Breast epithelium (tissue), 4 donors: Measurements from ENCODE around the gene THEMIS2. TPM values are rescaled to one million over a fixed set of nuclear protein-coding genes. Genes with fewer than 3 reads are reported as not detected.
A peak's percentile ranks its signal among the peaks of the same experiment; 100 is the strongest.

Source experiments
- DNase-seq, 2 donors: peaks; one replicate each; pipeline ENCODE4 v3.0.0-alpha.2; 2019; ENCODE audit warnings: low spot score in 2 of 2
- H3K27ac ChIP-seq, 2 donors: fragments of 200-600 bp; sonication (generic) in 1 of 2; one replicate each; pipeline ENCODE4 v1.5.1; 2016 to 2019; ENCODE audit warnings: mild to moderate bottlenecking in 1 of 2
- H3K27me3 ChIP-seq, 2 donors: fragments of 200-600 bp; sonication (generic) in 1 of 2; one replicate each; pipeline versions ENCODE4 v1.5.1 to v1.6.0; 2017 to 2019; ENCODE audit warnings: control low read depth in 1 of 2, mild to moderate bottlenecking in 1 of 2
- H3K36me3 ChIP-seq: fragments of 200-600 bp; one replicate; pipeline ENCODE4 v1.5.1; 2019
- H3K4me1 ChIP-seq, 2 donors: fragments of 200-600 bp; sonication (generic); one replicate each; pipeline ENCODE4 v1.5.1; 2016 to 2019; ENCODE audit warnings: control low read depth in 1 of 2
- H3K4me3 ChIP-seq, 3 donors: fragments of 200-600 bp; sonication (generic); 1 replicate in 2 of 3; 2 replicates in 1 of 3; pipeline ENCODE4 v1.5.1; 2016 to 2019; ENCODE audit warnings: mild to moderate bottlenecking in 3 of 3, moderate library complexity in 2 of 3
- H3K9me3 ChIP-seq, 2 donors: fragments of 200-600 bp; sonication (generic) in 1 of 2; one replicate each; pipeline ENCODE4 v1.5.1; 2016 to 2019; ENCODE audit warnings: control low read depth in 1 of 2
- POLR2A ChIP-seq: fragments of 450-650 bp; IDR thresholded peaks from one replicate; pipeline ENCODE4 v1.6.1; 2016; ENCODE audit warnings: antibody characterized with exemption, mild to moderate bottlenecking, moderate library complexity
- POLR2AphosphoS5 ChIP-seq, 3 donors: sonication (generic); formaldehyde crosslinking; IDR thresholded peaks; one replicate each; pipeline ENCODE4 v1.6.1; 2017; ENCODE audit warnings: antibody characterized with exemption in 3 of 3
- intact Hi-C: fragments of 100-400 bp; cut with DNase I; formaldehyde crosslinking; loops from one replicate; pipeline ENCODE4 v1.15.1; 2023; ENCODE audit warnings: low total_unique reads
- total RNA-seq, 3 donors: library from RNA; depleted of rRNA; stranded (reverse); fragments of >200 nt; gene quantifications; one replicate each; pipeline ENCODE4 v1.1.0, GENCODE V29; 2016
- TF ChIP-seq, protein P1 (sequence below), 3 donors: fragments of 450-650 bp; IDR thresholded peaks; one replicate each; pipeline ENCODE4 v1.5.1; 2016 to 2017; ENCODE audit warnings: antibody characterized with exemption in 3 of 3, mild to moderate bottlenecking in 3 of 3, moderate library complexity in 3 of 3

Gene THEMIS2
- total RNA-seq, 3 donors from 2014 or later, result 22.0 to 52.0 (median 25.6) TPM

DNA sequence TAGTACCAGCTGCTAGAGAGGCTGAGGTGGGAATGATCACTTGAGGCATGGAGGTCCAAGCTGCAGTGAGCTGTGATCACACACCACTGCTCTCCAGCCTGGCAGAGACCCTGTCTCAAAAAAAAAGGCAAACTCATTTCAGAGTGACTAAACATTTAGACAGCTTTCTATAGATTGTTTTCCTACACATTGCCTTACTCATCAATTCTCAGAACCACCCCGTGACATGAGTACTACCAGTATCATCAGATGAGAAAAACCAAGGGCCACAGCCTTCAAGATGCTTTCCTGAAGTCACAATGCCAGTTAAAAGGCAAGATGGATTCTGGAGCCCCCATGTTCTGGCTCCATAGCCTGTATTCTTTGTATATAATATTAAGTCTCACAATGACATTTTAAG is 40.1 kb downstream of the THEMIS2 start:
- H3K9me3 ChIP-seq, result peaks cover 0 to 5% of the 10 kb centered on the region in 2 donors
- no peak overlapping the region for H3K4me3 ChIP-seq
- TF ChIP-seq, protein P1, sequence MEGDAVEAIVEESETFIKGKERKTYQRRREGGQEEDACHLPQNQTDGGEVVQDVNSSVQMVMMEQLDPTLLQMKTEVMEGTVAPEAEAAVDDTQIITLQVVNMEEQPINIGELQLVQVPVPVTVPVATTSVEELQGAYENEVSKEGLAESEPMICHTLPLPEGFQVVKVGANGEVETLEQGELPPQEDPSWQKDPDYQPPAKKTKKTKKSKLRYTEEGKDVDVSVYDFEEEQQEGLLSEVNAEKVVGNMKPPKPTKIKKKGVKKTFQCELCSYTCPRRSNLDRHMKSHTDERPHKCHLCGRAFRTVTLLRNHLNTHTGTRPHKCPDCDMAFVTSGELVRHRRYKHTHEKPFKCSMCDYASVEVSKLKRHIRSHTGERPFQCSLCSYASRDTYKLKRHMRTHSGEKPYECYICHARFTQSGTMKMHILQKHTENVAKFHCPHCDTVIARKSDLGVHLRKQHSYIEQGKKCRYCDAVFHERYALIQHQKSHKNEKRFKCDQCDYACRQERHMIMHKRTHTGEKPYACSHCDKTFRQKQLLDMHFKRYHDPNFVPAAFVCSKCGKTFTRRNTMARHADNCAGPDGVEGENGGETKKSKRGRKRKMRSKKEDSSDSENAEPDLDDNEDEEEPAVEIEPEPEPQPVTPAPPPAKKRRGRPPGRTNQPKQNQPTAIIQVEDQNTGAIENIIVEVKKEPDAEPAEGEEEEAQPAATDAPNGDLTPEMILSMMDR (IDR thresholded peaks at IDR 0.05), result no peak
- no peak for TF ChIP-seq POLR2AphosphoS5 (IDR thresholded peaks at IDR 0.05)
- TF ChIP-seq POLR2A, result no peak
- no peak overlapping the region for H3K27ac ChIP-seq
- intact Hi-C loops, result no loop called here
- no peaks in the 10 kb centered on the region for H3K36me3 ChIP-seq
- H3K4me1 ChIP-seq, result no peaks in the 10 kb centered on the region
- no peaks in the 10 kb centered on the region for H3K27me3 ChIP-seq
- DNase-seq, result no peak

DNA sequence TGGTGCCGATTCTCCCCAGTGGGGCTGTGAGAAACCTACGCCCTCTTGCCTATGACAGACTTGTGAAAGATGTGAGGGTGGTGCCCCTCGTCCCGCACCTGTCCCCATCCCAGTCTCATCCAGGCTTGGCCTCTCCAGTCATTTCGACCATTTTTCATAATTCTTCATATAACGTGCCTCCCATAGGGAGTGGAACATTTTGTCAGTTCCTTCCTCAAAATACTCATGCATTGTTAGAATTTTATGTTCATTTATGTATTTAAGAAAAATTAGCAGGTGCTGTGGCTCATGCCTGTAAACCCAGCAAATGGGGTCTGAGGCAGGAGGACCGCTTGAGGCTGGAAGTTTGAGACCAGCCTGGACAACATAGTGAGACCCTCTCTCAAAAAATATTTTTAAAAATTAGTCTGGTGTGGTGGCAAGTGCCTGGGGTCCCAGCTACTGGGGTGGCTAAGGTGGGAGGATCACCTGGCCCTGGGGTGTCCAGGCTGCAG is 42.8 kb downstream of the THEMIS2 start:
- no peaks in the 10 kb centered on the region for H3K36me3 ChIP-seq
- peaks cover 0 to 5% of the 10 kb centered on the region in 2 donors for H3K9me3 ChIP-seq
- no peak for DNase-seq
- peak overlapping the region; percentile 80 to 83 for H3K27ac ChIP-seq
- H3K4me3 ChIP-seq, result peak overlapping the region in 2 of 3 donors; percentile 81 to 88
- TF ChIP-seq, protein P1 (IDR thresholded peaks at IDR 0.05), result no peak
- TF ChIP-seq POLR2AphosphoS5 (IDR thresholded peaks at IDR 0.05) (no peak), POLR2A (no peak)
- intact Hi-C loops, result no loop called here
- H3K4me1 ChIP-seq, result no peaks in the 10 kb centered on the region
- H3K27me3 ChIP-seq, result no peaks in the 10 kb centered on the region

GRCh38 chr1:27922272-27922671 is 49.9 kb downstream of the THEMIS2 start:
- Histone ChIP-seq H3K4me3 (no peak overlapping the region), H3K36me3 (no peaks in the 10 kb centered on the region), H3K27me3 (no peaks in the 10 kb centered on the region), H3K9me3 (no peaks in the 10 kb centered on the region), H3K27ac (no peak overlapping the region), H3K4me1 (no peaks in the 10 kb centered on the region)
- no peak for TF ChIP-seq POLR2A
- TF ChIP-seq, protein P1 (IDR thresholded peaks at IDR 0.05), result no peak
- TF ChIP-seq POLR2AphosphoS5 (IDR thresholded peaks at IDR 0.05), result no peak
- intact Hi-C loops, result no loop called here
- no peak for DNase-seq

DNA sequence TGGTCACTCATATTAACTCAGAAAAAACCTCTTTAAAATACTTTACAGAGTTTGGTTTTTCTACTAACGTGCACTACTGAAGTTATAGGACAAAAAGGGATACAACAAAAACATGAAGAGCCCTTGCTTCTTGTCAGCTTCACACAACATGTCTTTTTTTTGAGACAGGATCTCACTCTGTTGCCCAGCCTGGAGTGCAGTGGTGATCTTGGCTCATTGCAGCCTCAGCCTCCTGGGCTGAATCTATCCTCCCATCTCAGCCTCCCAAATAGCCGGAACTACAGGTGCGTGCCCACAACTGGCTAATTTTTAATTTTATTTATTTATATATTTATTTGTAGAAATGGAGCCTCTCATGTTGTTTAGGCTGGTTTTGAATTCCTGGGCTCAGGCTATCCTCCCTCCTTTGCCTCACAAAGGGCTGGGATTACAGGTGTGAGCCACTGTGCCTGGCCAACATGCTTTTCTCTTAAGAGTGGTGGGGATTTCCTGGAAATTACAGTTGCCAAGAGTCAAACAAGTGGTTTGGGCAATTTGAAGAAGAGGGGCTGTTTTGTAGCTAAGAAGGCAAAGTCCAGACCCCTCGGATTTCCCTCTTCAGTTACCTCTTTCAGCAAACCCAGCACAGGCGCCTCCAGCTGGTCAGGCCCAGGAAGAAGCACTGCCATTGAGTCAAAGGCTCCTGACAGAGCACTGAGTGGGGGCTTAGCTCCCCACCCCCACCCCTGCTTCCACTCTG is 56.0 kb downstream of the THEMIS2 start:
- Histone ChIP-seq H3K27ac (no peak overlapping the region), H3K27me3 (no peaks in the 10 kb centered on the region), H3K4me1 (no peaks in the 10 kb centered on the region), H3K4me3 (no peak overlapping the region), H3K36me3 (no peaks in the 10 kb centered on the region), H3K9me3 (no peaks in the 10 kb centered on the region)
- intact Hi-C loops, result no loop called here
- no peak for DNase-seq
- TF ChIP-seq POLR2A (no peak), POLR2AphosphoS5 (IDR thresholded peaks at IDR 0.05) (no peak)
- TF ChIP-seq, protein P1 (IDR thresholded peaks at IDR 0.05), result no peak

GRCh38 chr1:27931184-27931583 is 58.8 kb downstream of the THEMIS2 start:
- H3K4me3 ChIP-seq, result no peak overlapping the region
- H3K4me1 ChIP-seq, result no peaks in the 10 kb centered on the region
- no peaks in the 10 kb centered on the region for H3K27me3 ChIP-seq
- intact Hi-C loops, result no loop called here
- TF ChIP-seq POLR2AphosphoS5 (IDR thresholded peaks at IDR 0.05) (no peak), POLR2A (no peak)
- no peaks in the 10 kb centered on the region for H3K36me3 ChIP-seq
- DNase-seq, result no peak
- H3K9me3 ChIP-seq, result no peaks in the 10 kb centered on the region
- H3K27ac ChIP-seq, result no peak overlapping the region
